ENCODE results near the gene PDAP1. TPM values are rescaled to one million over a fixed set of nuclear protein-coding genes. Genes with fewer than 3 reads are reported as not detected.

PDAP1 gene
- total and polyA plus RNA-seq, 2 of the 13 experiments (the other 11 are each of a cell fraction or from before 2014, with no cell fraction given) = 13.0 to 100 TPM

DNA sequence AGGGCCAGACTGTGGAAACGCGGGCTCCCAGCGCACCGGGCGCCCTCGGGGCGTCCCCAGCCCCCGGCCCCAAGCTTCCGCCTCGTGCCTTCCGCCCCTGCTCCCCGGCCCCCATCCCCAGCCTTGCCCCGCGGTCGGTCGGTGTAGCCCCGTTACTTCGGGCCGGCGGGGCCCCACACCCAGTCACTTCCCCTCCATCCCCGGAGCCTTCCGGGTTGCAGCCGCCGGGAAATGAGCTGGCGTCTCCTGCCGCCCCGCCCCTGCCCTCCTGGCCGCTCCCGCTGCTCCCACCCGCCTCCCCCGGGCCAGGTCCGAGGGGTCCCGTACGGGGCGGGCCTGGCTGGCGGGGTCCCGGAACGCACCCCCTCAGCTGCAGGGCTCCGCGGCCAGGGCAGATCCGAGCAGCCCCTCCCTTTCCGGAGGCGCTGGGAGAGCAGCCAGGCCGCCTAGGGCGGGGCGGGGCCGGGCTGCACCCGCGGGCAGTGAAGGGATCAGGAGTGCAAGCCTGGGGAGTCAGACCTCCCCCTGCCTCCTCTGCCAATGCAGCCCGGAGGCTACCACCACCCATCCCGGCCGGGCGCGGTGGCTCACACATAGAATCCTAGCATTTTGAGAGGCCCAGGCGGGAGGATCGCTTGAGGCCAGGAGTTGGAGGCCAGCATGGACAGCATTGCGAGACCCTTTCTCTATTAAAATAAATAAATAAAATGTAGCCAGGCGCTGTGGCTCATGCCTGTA is 33.2 kb downstream of the PDAP1 start (continued):
- TF ChIP-seq PATZ1 (CRISPR knock-in tag; IDR thresholded peaks at IDR 0.05) = peak; percentile 92
- no peak for TF ChIP-seq CERS6 (CRISPR knock-in tag; IDR thresholded peaks at IDR 0.05)
- no peak for TF ChIP-seq CTCF (CRISPR knock-in tag; IDR thresholded peaks at IDR 0.05)
- TF ChIP-seq, protein P1, sequence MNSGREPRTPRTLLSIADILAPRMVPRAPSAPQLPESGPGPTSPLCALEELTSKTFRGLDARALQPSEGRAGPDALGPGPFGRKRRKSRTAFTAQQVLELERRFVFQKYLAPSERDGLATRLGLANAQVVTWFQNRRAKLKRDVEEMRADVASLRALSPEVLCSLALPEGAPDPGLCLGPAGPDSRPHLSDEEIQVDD (CRISPR knock-in tag; IDR thresholded peaks at IDR 0.05; ENCODE audit: borderline replicate concordance) = 0 out of 2 replicates have a peak, but pooled peaks have one; percentile 39
- TF ChIP-seq KAT7 (CRISPR knock-in tag; IDR thresholded peaks at IDR 0.05; ENCODE audit: borderline replicate concordance) = peak; percentile 45; the same call in 1 of the 2 replicates
- peak; percentile 71; the same call in 1 of the 2 replicates for TF ChIP-seq ATF7-NPFF (CRISPR knock-in tag; IDR thresholded peaks at IDR 0.05; ENCODE audit: low read depth)
- TF ChIP-seq, protein P2, sequence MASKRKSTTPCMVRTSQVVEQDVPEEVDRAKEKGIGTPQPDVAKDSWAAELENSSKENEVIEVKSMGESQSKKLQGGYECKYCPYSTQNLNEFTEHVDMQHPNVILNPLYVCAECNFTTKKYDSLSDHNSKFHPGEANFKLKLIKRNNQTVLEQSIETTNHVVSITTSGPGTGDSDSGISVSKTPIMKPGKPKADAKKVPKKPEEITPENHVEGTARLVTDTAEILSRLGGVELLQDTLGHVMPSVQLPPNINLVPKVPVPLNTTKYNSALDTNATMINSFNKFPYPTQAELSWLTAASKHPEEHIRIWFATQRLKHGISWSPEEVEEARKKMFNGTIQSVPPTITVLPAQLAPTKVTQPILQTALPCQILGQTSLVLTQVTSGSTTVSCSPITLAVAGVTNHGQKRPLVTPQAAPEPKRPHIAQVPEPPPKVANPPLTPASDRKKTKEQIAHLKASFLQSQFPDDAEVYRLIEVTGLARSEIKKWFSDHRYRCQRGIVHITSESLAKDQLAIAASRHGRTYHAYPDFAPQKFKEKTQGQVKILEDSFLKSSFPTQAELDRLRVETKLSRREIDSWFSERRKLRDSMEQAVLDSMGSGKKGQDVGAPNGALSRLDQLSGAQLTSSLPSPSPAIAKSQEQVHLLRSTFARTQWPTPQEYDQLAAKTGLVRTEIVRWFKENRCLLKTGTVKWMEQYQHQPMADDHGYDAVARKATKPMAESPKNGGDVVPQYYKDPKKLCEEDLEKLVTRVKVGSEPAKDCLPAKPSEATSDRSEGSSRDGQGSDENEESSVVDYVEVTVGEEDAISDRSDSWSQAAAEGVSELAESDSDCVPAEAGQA (IDR thresholded peaks at IDR 0.05; ENCODE audit: low read depth) = no peak
- TF ChIP-seq, protein P2 (CRISPR knock-in tag; IDR thresholded peaks at IDR 0.05; ENCODE audit: borderline replicate concordance) = no peak
- no peak for TF ChIP-seq SRY (CRISPR knock-in tag; IDR thresholded peaks at IDR 0.05)
- TF ChIP-seq UBTF (CRISPR knock-in tag; IDR thresholded peaks at IDR 0.05) = peak; percentile 60
